HCT116 (cell line): ENCODE results near the gene PRKAG2. TPM values are rescaled to one million over a fixed set of nuclear protein-coding genes. Genes with fewer than 3 reads are reported as not detected.

Experiments used
- ATAC-seq: fragments of 200-7000 bp; cut with Tn5 transposase; 2 replicates; pipeline ENCODE4 v1.9.1; 2020; ENCODE audit warnings: mild to moderate bottlenecking, moderate library complexity
- BruUV-seq: library from RNA; stranded (reverse); fragments of 400-500 nt; replicated peaks from 2 replicates; lab custom pipeline; 2021; lab: Mats Ljungman, UMichigan
- CTCF ChIA-PET: fragments of 300-600 bp; sonication (Branson Sonifier 250); formaldehyde crosslinking; loops from one replicate; lab custom pipeline; 2021; ENCODE audit warnings: antibody characterized with exemption; lab: Charles Lee
- POLR2A ChIA-PET: fragments of 300-600, 350-600 bp; sonication (Branson Sonifier 250); formaldehyde crosslinking; loops from one replicate; lab custom pipeline; 2021; ENCODE audit warnings: antibody characterized with exemption; lab: Charles Lee
- RAD21 ChIA-PET, 2 experiments: fragments of 300-600 bp; sonication (Branson Sonifier 250); formaldehyde crosslinking; loops; one replicate each; lab custom pipeline; 2023; ENCODE audit warnings: low total read pairs in 2 of 2; ENCODE audit not compliant: uncharacterized antibody in 2 of 2, unreplicated experiment in 2 of 2, low non-redundant PET in 1 of 2; lab: Charles Lee
- DNase-seq: peaks from one replicate; pipeline ENCODE4 v3.0.0-alpha.2; 2010; ENCODE audit warnings: low read depth, low spot score
- H2AFZ ChIP-seq: fragments of 200-600 bp; shearing (Covaris generic), sonication (generic); 2 replicates; pipeline ENCODE4 v1.6.1; 2017; ENCODE audit warnings: low read depth, mixed run types, mixed read lengths, antibody characterized with exemption, low read length; ENCODE audit not compliant: poor library complexity, severe bottlenecking
- H3K27ac ChIP-seq: 2 replicates; pipeline ENCODE4 v1.5.1; 2012; ENCODE audit warnings: low read depth, low read length
- H3K27me3 ChIP-seq: fragments of 200-600 bp; sonication (generic); 2 replicates; pipeline ENCODE4 v1.6.1; 2016; ENCODE audit warnings: mixed run types, low read length, mixed read lengths; ENCODE audit not compliant: insufficient read depth
- H3K36me3 ChIP-seq, 2 experiments: fragments of 200-500 bp in 1 of 2; fragments of 200-600 bp in 1 of 2; sonication (Bioruptor generic) in 1 of 2; sonication (generic) in 1 of 2; 2 replicates each; pipeline versions ENCODE4 v1.5.1 to v1.6.1; 2014 to 2016; ENCODE audit warnings: low read length in 2 of 2, inconsistent platforms in 1 of 2, mixed read lengths in 1 of 2, mixed run types in 1 of 2; ENCODE audit not compliant: insufficient read depth in 2 of 2, control insufficient read depth in 1 of 2
- H3K4me1 ChIP-seq, 2 experiments: fragments of 200-600 bp in 1 of 2; sonication (generic) in 1 of 2; 2 replicates each; pipeline versions ENCODE4 v1.5.1 to v1.6.1; 2012 to 2017; ENCODE audit warnings: low read length in 2 of 2, inconsistent platforms in 1 of 2, mild to moderate bottlenecking in 1 of 2, mixed read lengths in 1 of 2, mixed run types in 1 of 2, moderate library complexity in 1 of 2; ENCODE audit not compliant: insufficient read depth in 2 of 2, control insufficient read depth in 1 of 2
- H3K4me2 ChIP-seq: fragments of 200-600 bp; sonication (generic); 2 replicates; pipeline ENCODE4 v1.6.1; 2017; ENCODE audit warnings: mixed run types, low read length, mixed read lengths
- H3K4me3 ChIP-seq, 2 experiments: fragments of 200-600 bp in 1 of 2; sonication (generic) in 1 of 2; replicated peaks in 1 of 2; 2 replicates each; pipeline ENCODE4 v1.5.1; 2011 to 2016; ENCODE audit warnings: low read length in 2 of 2, control low read depth in 1 of 2, low read depth in 1 of 2, mild to moderate bottlenecking in 1 of 2, mixed read lengths in 1 of 2, mixed run types in 1 of 2
- H3K79me2 ChIP-seq: fragments of 200-600 bp; sonication (generic); 2 replicates; pipeline ENCODE4 v1.6.1; 2017; ENCODE audit warnings: mild to moderate bottlenecking, mixed run types, low read length, moderate library complexity, mixed read lengths; ENCODE audit not compliant: insufficient read depth
- H3K9ac ChIP-seq: fragments of 200-600 bp; sonication (generic); 2 replicates; pipeline ENCODE4 v1.6.1; 2016; ENCODE audit warnings: low read length, mixed read lengths
- H3K9me2 ChIP-seq: fragments of 200-600 bp; sonication (generic), shearing (Covaris generic); 2 replicates; pipeline ENCODE4 v1.6.1; 2017; ENCODE audit warnings: mixed run types, mild to moderate bottlenecking, moderate library complexity; ENCODE audit not compliant: insufficient read depth
- H3K9me3 ChIP-seq, 2 experiments: fragments of 200-500 bp in 1 of 2; fragments of 200-600 bp in 1 of 2; sonication (Bioruptor generic) in 1 of 2; sonication (generic) in 1 of 2; 2 replicates each; pipeline ENCODE4 v1.6.1; 2014 to 2017; ENCODE audit warnings: low read length in 2 of 2, mixed read lengths in 2 of 2, inconsistent platforms in 1 of 2, low read depth in 1 of 2, mild to moderate bottlenecking in 1 of 2, mixed run types in 1 of 2, moderate library complexity in 1 of 2; ENCODE audit not compliant: control insufficient read depth in 1 of 2, insufficient read depth in 1 of 2
- H4K20me1 ChIP-seq: fragments of 200-600 bp; sonication (generic), shearing (Covaris generic); 2 replicates; pipeline ENCODE4 v1.6.1; 2017; ENCODE audit warnings: mixed run types, mild to moderate bottlenecking, moderate library complexity; ENCODE audit not compliant: insufficient read depth
- ATF3 ChIP-seq: IDR thresholded peaks from 2 replicates; pipeline ENCODE4 v1.6.1; 2012
- CBX3 ChIP-seq: IDR thresholded peaks from 2 replicates; pipeline ENCODE4 v1.6.1; 2012; ENCODE audit warnings: low read depth
- CEBPB ChIP-seq: IDR thresholded peaks from 2 replicates; pipeline ENCODE4 v1.6.1; 2012; ENCODE audit warnings: low read depth
- CTCF ChIP-seq, 3 experiments: fragments of 200-600 bp in 1 of 3; sonication (generic) in 1 of 3; IDR thresholded peaks in 2 of 3; conservative IDR thresholded peaks in 1 of 3; 2 replicates each; pipeline ENCODE4 v1.5.1; 2012 to 2017; ENCODE audit warnings: low read depth in 2 of 3, low read length in 2 of 3, antibody characterized with exemption in 1 of 3, borderline replicate concordance in 1 of 3, control low read depth in 1 of 3, mild to moderate bottlenecking in 1 of 3, mixed read lengths in 1 of 3, mixed run types in 1 of 3, moderate library complexity in 1 of 3; ENCODE audit not compliant: insufficient read depth in 1 of 3
- FOSL1 ChIP-seq: IDR thresholded peaks from 2 replicates; pipeline ENCODE4 v1.6.1; 2012; ENCODE audit warnings: low read depth
- MAX ChIP-seq: IDR thresholded peaks from 2 replicates; pipeline ENCODE4 v1.6.1; 2012
- POLR2AphosphoS5 ChIP-seq: IDR thresholded peaks from 2 replicates; pipeline ENCODE4 v1.6.1; 2011; ENCODE audit warnings: mild to moderate bottlenecking, low read depth, low read length, moderate library complexity
- RAD21 ChIP-seq: IDR thresholded peaks from 2 replicates; pipeline ENCODE4 v1.6.1; 2012; ENCODE audit warnings: low read depth, mild to moderate bottlenecking
- SIN3A ChIP-seq: IDR thresholded peaks from 2 replicates; pipeline ENCODE4 v1.6.1; 2012; ENCODE audit warnings: low read depth
- SP1 ChIP-seq: IDR thresholded peaks from 2 replicates; pipeline ENCODE4 v1.6.1; 2012; ENCODE audit warnings: low read depth
- SRF ChIP-seq: IDR thresholded peaks from 2 replicates; pipeline ENCODE4 v1.6.1; 2012; ENCODE audit warnings: low read depth
- YY1 ChIP-seq: IDR thresholded peaks from 2 replicates; pipeline ENCODE4 v1.6.1; 2011; ENCODE audit warnings: low read length, low read depth, moderate library complexity, mild to moderate bottlenecking; ENCODE audit not compliant: insufficient replicate concordance; ENCODE audit errors: extremely low read depth
- ZNF274 ChIP-seq: fragments of 200-500 bp; sonication (Bioruptor generic); IDR thresholded peaks from 2 replicates; pipeline ENCODE4 v1.6.1; 2014; ENCODE audit warnings: mild to moderate bottlenecking, low read depth, low read length, inconsistent platforms
- intact Hi-C: fragments of 100-400 bp; cut with micrococcal nuclease; formaldehyde crosslinking; loops from 2 replicates; pipeline ENCODE4 v1.10.0; 2022
- total RNA-seq: library from RNA; stranded (reverse); gene quantifications from one replicate; pipeline ENCODE4 v1.2.1, GENCODE V29; 2021; ENCODE audit not compliant: unreplicated experiment

The PRKAG2 gene
- total RNA-seq, 1 experiment from 2014 or later = 23.6 TPM

- Histone ChIP-seq H3K9me2 (no peaks in the 10 kb centered on the region), H3K4me2 (no peak overlapping the region), H3K27me3 (no peaks in the 10 kb centered on the region), H3K36me3 (no peaks in the 10 kb centered on the region), H4K20me1 (no peaks in the 10 kb centered on the region)
- ChIA-PET POLR2A (no interaction called here), CTCF (no interaction called here)
- ATAC-seq = peak; percentile 55; the same call in 1 of the 2 replicates
- TF ChIP-seq FOSL1 (0 out of 2 replicates have a peak, but pooled peaks have one; percentile 21), SIN3A (no peak), CBX3 (0 out of 2 replicates have a peak, but pooled peaks have one; percentile 52), RAD21 (no peak), MAX (peak; percentile 88)
- TF ChIP-seq, all 23 proteins: peak for 3
- no peaks in the 10 kb centered on the region for H3K9me3 ChIP-seq
- intact Hi-C loops = no loop called here
- H3K4me3 ChIP-seq = no peak overlapping the region
- H3K4me1 ChIP-seq = peaks cover 3 to 9% of the 10 kb centered on the region in 2 experiments; a peak in 3 of 4 replicates
- no peak overlapping the region for H3K9ac ChIP-seq
- BruUV-seq = no TSS peak
- RAD21 ChIA-PET = no interaction called here
- DNase-seq = no peak
- no peak overlapping the region for H3K27ac ChIP-seq
- no peaks in the 10 kb centered on the region for H3K79me2 ChIP-seq
- H2AFZ ChIP-seq = no peak overlapping the region
These were observed 334.2 kb downstream of the PRKAG2 start for GRCh38 chr7:151542606-151543130.

DNA sequence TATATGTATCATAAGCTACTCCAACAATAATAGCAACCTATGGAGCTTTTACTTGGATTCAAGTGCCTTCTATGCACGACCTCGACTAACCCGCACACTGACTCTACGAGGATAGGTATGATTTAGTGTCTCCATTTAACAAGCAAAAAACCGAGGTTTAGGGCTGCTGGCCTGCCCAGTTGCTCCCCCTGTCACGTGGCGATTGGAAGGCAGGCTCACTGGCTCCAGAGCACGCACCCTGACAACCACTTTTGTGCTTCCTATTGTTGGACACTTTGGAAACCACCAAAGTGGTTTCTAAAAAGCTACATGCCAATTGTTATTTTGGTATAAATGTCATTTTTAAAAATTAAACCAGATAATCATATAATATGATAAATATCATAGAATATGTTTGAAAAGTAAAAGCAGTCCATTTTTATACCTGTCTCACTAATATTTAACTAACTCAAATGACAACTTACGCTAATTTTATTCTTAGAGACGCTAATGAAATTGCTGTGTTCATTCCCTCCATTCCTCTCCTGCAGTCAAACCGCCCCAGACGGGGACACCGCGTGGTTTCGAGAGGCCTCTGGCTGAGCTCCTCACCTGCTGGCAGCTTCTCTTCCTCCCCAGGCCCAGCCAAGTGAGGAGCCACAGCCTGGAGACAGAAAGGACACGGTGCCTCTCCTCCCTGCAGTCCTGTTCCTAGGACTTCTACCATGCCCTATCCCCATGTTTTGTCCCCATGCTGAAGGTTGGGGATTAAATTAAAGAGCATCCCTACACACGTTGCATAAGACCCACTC lies 335.0 kb downstream of the PRKAG2 start:
- TF ChIP-seq CEBPB = no peak
- TF ChIP-seq ATF3 = no peak
- TF ChIP-seq CTCF (IDR thresholded peaks at IDR 0.05 in 2 of 3, conservative IDR thresholded peaks at IDR 0.05 in 1 of 3; ENCODE audit: borderline replicate concordance in 1 of 3, insufficient read depth in 1 of 3, low read depth in 2 of 3, low read length in 2 of 3) = no peak
- no peak for TF ChIP-seq YY1
- no peak for TF ChIP-seq POLR2AphosphoS5
- TF ChIP-seq FOSL1 = no peak
- no peak for TF ChIP-seq SIN3A
- TF ChIP-seq RAD21 = no peak
- no peak for TF ChIP-seq SRF
- TF ChIP-seq SP1 = no peak
- TF ChIP-seq ZNF274 = no peak
- TF ChIP-seq, all 23 proteins: peak for 0
- DNase-seq = no peak
- intact Hi-C loops = no loop called here
- ATAC-seq = no peak
- H3K4me3 ChIP-seq = no peak overlapping the region
- H3K9ac ChIP-seq = no peak overlapping the region
- no peaks in the 10 kb centered on the region for H3K9me3 ChIP-seq
- H3K36me3 ChIP-seq = no peaks in the 10 kb centered on the region
- CTCF ChIA-PET = no interaction called here
- H2AFZ ChIP-seq = no peak overlapping the region
- H4K20me1 ChIP-seq = no peaks in the 10 kb centered on the region
- H3K79me2 ChIP-seq = no peaks in the 10 kb centered on the region
- H3K4me1 ChIP-seq = peaks cover 3 to 9% of the 10 kb centered on the region in 2 experiments; a peak in 3 of 4 replicates
- RAD21 ChIA-PET = no interaction called here
- H3K4me2 ChIP-seq = no peak overlapping the region
- no peaks in the 10 kb centered on the region for H3K27me3 ChIP-seq
- no TSS peak for BruUV-seq
- H3K9me2 ChIP-seq = no peaks in the 10 kb centered on the region
- POLR2A ChIA-PET = no interaction called here
- no peak overlapping the region for H3K27ac ChIP-seq
